HG03565 (cell line): ENCODE measurements around the gene HPGDS.
"Not testable (repeated sequence)": the region's sequence is repeated elsewhere in the genome, so short reads cannot be mapped to it uniquely, and the experiment has no call there.

Experiments
- ATAC-seq: cut with Tn5 transposase; IDR thresholded peaks from one replicate; pipeline ENCODE4 v1.9.1; 2021; ENCODE audit warnings: mild to moderate bottlenecking, moderate library complexity; ENCODE audit not compliant: unreplicated experiment

Gene HPGDS

DNA sequence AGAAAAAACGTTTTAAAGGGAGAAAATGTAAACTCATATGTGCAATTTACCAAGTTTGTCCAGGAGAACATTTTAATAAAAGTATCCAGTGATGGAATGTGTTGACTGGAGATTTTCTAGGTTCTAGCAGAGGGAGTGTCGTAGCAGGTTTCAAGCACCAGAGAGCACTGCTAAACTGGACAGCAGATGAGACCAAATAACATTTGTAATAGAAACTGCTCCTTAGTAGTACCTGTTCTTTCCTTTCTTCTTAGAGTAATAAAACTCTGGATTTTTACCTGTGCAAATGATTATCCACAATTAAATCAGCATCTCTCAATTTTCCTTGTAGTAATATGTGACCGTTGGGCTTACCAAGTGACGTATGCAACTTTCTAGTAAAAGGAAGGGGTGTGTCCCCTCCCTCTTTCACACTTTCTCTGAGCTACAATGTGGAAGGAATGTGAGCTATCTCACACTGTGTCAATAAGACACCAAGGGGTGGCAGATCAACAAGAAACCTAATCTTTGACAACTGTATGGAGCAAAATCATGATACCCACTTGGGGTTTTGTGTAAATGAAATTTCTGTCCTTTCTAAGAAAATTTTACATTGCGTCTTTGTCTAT lies 9.5 kb downstream of the HPGDS start:
- ATAC-seq: no peak

DNA sequence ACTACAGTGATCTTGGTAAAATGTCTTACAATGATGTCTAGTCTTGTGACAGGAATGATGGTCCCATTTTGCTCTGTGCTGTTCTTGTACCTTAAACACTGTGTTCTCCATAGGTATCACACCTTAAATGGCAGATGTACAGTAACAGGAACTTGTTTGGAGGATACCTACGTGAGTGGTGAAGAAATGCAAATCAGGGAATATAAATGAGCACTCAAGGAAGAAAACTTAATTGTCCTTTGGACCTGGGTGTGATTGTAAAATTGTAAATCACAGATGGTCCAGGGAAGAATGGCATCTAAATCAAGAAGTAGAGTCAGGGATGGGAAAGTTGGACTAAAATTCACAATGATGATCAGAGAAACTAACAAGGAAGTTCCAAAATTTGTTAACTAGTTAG lies 12.7 kb downstream of the HPGDS start:
- ATAC-seq: no peak

DNA sequence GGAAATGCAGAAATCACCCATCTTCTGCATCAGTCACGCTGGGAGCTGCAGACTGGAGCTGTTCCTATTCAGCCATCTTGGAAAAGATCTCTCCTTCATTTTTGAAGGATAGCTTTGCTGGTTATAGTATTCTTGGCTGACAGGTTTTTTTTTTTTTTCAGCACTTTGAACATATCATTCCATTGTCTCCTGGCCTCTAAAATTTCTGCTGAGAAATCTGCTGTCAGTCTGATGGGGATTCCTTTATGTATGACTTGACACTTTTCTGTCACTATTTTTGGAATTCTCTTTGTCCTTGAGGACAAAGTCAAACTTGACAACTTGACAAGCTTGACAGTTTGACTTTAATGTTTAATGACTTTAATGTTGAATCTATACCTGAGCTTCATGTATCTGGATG lies 16.8 kb downstream of the HPGDS start:
- ATAC-seq: no peak

DNA sequence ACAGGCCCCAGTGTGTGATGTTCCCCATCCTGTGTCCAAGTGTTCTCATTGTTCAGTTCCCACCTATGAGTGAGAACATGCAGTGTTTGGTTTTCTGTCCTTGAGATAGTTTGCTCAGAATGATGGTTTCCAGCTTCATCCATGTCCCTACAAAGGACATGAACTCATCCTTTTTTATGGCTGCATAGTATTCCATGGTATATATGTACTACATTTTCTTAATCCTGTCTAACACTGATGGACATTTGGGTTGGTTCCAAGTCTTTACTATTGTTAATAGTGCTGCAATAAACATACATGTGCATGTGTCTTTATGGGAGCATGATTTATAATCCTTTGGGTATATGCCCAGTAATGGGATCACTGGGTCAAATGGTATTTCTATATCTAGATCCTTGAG lies 22.7 kb downstream of the HPGDS start:
- not testable (repeated sequence) for ATAC-seq

DNA sequence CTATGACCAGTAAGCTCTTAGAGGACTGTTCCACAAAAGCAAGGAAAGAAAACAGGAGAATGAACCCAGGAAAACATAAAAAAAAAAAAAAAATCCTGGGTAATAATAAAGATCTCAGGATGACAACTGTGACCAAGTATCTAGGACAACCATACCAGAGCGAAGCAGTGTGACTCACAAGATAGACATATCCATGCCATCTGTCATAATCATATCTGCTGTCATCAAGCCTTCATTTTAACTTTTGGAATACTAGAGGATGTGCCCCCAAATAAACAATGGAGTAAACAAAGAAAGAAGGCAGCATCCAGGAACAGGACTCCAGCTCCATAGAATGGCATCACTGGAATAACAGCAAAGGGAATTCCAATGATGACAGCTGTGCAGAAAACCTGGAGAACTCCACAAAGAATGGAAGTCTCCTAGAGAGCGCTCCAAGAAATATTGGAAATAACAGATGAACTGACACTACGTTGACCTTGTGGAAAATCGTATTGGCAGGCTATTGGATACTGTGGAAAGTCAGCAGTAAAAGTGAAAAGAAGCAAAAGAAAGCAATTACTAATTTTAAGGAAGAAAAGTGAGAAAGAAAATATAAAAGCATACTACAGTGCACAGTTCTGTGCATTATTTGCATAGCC lies 35.3 kb downstream of the HPGDS start:
- ATAC-seq: no peak

DNA sequence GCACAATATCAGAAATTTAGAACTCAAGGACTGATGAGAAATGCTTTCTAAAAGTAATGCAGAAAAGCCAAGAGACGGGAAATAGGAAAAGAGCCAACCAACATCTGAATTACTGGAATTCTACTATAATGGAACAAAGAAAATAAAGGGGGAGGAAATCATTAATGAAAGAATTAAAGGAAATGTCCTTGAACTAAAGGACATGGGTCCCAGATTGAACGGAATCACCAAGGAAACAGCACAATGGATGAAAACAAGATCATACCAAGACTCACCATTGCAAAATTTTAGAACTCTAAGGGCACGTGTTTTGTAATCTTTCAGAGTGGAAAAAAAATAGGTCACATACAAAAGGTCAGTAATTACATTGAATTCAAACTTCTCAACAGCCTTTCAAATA lies 35.9 kb downstream of the HPGDS start:
- ATAC-seq: no peak

DNA sequence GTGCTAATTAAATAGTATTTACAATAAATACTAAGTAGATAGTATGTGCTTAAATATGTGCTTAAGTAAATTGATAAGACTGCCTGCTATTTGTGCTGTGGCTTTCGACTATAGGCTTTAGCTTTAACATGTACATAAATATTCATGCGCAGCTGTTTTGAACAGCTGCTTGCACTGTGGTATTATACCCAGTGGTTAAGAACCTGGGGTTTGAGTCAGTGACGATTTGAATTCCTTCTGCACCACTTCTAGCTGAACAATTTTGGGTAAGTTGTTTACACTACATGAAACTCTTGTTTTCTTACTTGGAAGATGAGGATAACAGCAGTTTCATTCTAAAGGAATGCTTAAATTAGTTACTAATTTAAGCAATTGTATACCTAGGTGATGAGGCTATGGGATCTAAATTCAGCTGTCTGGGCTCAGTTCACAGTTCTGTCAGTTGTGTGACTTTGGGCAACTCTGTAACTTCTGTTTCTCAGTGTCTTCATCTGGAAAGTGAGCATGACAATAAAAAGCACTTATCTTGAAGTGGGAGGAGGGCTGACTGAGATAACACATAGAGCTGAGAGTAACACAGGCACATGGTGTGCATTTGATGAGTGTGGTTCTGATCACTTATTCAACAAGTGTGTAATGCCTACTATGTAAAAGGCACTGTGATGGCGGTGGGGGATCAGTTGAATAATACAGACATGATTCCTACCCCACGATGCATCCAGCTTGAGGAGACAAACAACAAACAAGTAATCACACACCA lies 37.0 kb downstream of the HPGDS start:
- ATAC-seq: no peak

DNA sequence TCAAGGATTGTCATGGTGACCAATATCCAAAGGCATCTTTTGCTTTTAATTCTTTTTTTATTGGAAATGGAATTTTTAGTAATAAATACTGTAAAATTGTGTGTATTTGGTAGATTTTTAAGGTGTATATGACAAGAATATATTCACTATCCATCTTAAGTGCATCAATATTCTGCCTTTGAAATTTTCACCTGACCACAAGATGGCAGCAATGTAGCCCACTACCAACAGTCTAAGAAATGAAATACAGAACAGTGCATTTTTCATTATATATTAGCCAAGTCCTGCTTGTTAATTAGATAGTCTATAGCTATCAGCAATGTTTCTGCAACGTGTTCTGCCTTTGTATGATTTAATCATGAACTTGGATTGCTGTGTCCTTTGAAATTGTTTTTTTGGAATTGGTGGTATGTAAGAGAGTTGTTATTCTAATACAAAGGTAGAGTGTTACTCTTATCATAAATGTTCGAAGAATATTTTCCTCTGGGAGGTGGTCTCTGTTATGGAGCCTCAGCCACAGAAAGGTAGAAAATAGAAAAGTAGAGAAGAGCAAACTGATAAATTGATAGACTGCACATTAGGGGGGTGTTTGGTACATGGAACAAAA lies 38.2 kb downstream of the HPGDS start:
- ATAC-seq: no peak

DNA sequence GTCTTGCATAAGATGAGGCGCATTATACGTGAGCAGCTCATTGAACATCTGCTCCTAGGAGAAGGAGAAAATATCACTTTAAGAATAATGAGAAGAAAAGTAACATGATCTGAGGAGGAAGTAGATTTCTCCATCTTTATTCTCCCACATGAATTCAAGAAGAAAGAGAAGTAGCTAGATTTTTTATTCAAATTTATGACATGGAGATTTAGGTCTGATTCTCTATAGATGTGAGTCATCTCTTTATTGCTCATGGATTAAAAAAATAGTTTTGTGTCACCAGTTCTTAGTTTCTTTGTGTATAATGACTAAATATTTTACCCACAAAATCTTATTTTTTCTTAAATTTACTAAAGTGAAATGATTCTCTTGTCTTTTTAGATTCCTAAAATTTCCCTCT lies 40.4 kb downstream of the HPGDS start:
- ATAC-seq: no peak

DNA sequence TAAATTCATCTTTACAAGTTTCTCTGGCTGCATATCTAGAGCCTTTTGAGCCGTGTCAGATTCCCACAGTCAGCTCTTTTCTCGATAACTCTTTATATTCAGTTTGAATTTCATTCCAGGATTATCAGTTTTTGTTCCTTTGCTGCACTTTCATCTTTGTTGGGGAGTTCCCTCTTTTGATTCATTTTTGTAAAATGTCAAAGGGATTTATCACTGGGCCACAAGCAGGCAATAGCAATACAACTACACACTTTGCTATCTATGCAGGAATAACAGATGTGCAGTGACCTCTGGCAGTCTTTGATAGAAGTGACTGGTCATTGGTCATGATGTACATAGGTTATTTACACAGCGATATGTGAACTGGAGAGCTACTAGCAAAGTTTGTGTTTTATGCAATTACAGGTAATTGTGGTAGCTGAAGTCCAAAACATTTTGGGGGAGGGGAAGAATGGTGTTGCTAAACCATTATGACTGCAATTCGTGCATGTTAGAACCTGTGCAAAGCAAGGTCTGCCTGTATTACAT lies 43.8 kb downstream of the HPGDS start:
- ATAC-seq: no peak

DNA sequence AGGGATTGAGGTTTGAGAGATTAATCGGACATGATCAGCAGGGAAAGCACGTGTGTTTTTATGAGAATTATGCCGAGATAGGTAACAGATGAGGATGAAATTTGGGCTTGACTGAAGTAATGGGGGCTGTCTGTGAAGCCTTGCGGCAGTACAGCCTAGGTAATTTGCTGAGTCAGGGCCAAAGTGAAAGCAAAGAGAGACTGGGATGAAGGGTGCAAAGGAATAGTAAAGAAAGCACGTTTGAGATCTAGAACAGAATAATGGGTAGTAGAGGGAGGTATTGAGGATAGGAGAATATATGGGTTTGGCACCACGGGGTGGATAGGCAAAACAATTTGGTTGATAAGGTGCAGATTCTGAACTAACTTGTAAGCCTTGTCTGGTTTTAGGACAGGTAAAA lies 47.2 kb downstream of the HPGDS start:
- not testable (repeated sequence) for ATAC-seq

DNA sequence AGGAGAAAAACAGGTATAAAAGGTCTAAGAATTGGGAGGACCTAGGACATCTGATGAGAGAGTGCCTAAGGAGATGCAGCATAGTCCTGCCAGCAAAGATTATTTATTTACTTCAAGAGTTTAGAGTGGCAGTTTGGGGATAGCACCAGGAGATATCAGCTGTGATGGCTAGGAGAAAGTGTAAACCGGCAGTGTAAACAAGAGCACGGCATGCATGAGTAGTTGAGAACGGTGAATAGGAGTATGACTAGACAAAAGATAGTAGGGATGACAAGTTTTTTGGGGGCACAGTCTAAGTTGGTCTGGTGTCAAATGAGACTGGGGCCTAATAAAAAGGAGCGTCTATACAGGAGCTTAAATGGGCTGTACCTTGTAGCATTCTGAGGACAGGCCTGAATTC lies 48.7 kb downstream of the HPGDS start:
- ATAC-seq: not testable (repeated sequence)

DNA sequence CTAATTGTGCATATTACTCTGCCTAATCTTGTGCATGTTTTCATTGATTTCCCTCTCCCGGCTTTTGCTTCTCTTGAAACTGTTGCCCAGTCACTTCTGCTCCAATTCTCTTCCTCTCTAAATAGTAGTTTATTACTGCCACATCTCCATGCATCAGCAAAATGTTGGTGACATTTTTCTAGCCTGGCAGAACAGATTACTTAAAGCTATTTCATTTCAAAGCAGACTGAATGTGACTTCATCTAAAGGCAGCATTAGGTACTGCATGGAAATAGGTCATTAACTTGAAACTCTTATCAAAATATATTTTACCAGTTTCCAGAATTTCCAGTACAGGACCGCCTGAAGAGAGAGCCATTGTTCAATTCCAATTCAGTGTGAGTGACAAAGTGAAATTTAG lies 52.4 kb downstream of the HPGDS start:
- ATAC-seq: no peak

DNA sequence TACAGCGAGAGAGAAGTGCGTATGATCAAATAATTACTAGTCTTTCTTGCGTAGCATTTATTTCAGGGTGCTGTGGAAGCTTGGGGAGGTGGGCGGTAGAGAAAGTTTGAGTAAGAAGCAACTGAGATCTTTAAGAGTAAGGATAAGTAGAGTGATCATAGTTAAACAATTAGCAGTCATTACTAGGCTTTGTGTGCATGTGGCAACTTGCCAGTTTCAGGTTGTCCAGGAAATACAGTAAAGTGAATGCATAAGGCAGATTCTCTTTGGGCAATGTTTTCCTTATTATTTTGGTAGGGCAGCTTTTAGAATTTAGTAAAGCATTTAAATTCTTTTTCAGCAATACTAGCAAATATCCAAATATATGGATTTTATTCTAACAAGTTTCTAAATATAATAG lies 57.0 kb downstream of the HPGDS start:
- no peak for ATAC-seq

DNA sequence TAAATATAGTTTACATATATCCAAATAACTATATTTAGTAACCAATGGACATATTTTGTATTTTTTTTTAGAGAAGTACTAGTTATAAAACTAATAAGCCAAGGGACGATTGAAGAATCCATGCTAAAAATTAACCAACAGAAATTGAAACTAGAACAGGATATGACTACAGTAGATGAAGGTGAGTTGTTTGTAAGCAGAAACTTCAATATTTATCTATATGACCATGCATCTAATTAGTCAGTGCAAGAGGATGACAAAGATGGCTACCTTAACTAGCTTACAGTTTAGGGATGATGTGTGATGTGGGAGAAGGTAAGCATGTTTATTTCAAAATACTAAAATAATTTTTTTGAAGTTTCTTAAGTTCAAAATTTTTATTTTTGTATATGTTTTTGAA lies 57.7 kb downstream of the HPGDS start:
- ATAC-seq: peak; percentile 37

DNA sequence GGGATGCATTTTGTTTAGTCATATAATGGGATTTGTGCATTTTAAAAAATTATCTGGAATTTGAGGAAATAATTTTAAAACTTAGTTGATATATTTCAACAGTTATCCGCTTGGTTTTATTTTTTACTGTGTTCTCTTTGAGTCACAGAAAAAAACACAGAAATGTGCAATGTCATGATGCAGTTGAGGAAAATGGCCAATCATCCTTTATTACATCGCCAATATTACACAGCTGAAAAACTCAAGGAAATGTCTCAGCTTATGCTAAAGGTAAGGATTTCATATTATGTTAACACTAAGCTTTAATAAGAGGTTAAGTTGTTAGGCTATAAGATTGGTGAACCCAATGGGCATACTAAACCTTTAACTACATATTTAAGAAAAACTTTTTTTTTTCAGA lies 63.9 kb downstream of the HPGDS start:
- ATAC-seq: no peak

DNA sequence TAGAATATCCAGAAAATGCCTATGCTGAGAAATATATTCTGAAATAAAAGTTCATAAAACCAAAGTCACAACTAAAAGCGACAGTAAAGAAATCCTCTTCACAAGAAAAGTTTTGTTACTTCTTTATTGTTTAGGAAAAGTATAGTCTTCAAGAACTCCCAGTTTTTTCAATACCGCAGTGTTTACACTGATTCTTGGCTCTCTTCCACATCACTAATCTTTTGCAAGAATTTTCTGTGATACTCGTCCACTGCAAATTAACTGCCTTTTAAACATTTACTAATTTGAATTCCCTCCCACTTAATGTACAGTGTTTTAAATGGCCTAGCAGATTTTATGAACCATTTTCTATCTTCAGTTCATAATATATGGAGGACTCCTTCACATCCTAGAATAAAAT lies 65.1 kb downstream of the HPGDS start:
- ATAC-seq: no peak

DNA sequence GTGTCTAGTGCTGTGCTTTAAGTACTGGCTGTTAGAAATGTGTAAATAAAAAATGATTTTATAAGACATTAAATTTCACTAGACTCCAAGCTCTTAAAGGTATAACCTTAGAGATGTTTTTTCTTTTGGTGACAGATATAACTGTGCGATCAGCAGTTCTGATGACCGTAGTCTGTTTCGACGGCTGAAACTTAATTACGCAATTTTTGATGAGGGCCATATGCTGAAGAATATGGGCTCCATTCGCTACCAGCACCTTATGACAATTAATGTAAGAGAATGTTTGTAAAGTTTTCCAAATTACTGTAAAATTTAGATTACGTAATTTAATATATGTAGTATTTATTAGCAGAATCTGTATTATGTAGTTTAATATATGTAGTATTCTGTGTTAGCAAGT lies 66.4 kb downstream of the HPGDS start:
- ATAC-seq: no peak

DNA sequence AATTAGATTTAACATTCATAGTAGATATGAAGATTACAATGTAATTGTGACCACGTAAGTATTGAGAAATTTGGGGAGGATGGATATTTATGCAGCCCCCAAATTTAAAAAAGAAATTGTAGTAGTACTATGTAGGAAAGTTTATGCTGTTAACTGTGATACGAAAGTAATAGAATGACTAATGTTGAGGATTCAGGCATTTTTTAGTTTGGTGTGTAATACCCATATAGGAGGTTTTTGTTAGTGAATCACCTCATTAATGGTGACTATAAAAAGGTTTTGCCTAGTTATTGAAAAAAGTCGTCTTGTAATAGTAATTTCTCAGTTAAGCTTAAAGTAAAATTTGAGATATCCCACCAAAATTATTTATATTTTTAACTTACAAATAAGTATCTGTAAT lies 67.7 kb downstream of the HPGDS start:
- ATAC-seq: no peak

DNA sequence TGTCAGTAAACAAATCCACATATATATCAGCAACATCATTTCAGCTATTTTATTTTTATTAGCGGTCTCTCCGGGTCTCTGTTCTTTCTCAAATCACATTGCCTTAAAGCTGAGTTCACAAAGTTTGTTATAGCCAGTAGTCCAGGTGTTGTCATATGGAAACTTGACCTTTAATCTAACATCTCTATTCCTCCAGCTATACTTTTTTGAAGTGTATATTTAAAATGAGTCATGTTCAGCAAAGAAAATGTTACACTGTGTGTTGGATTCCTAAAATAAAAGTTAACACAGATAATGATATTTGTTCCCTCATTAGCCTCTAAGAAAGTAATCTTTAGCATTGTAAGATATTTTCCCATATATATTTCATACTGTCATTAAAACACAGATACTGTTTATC lies 71.4 kb downstream of the HPGDS start:
- no peak for ATAC-seq

DNA sequence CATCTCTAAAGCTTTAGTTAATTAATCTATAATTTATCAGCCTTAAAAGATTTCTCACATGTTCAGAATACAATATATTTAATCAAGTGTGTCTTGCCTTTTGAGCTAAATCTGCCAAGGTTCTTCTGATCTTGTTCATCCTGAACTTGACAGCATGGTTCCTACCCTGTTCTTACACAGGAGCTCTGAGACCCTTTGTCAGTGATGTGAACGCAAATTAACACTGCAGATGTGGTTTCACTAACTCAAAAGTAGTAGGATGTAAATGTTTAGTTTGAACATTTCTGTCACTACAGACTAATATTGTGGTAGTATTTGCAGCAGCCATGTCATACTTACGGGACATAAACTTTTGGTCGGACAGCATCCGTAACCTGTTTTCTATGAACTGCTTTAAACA lies 75.6 kb downstream of the HPGDS start:
- ATAC-seq: no peak
